Diencephalon (tissue), 1 donor: ENCODE measurements around the gene CTF1. TPM values are rescaled to one million over a fixed set of nuclear protein-coding genes. Genes with fewer than 3 reads are reported as not detected.

Source experiments
- small RNA-seq: library from RNA; depleted of rRNA; stranded (forward); fragments of <200 nt; gene quantifications from one replicate; pipeline ENCODE3, GENCODE V24; 2014
- total RNA-seq: library from RNA; depleted of rRNA; stranded (reverse); fragments of >200 nt; gene quantifications from one replicate; pipeline ENCODE4 v1.2.3, GENCODE V29; 2014

Gene CTF1, protein sequence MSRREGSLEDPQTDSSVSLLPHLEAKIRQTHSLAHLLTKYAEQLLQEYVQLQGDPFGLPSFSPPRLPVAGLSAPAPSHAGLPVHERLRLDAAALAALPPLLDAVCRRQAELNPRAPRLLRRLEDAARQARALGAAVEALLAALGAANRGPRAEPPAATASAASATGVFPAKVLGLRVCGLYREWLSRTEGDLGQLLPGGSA
- 0.92 TPM for total RNA-seq

DNA sequence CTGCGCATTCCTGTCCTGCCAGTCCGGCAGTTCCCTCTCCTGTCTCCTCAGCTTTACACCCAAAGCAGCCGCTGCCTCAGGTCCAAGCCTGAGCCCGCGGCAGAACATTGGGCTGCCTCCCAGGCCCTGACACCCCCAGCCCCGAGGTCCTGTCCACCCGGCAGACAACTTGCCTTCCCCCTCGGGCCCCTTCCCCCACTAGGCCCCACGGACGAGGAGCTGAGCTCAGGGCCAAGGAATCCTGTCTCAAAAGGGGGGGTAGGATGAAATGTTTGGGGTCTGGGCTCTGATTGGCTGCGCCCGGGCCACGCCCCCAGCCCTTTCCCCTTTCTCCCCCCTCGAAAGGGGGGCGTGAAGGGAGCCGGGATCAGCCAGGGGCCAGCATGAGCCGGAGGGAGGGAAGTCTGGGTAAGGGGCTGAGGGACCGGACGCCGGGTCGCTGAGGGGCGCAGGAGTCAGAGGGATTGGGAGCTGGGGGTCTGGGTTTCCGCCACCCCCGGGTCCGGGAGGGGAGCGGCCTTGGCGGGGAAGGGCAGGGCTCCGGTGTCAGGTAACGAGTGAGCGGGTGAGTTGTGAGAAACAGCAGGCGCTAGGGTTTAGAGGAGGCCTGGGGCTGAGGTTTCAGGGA is at the start of gene CTF1:
TSS of gene CTF1 (plus strand) at position 354 of the 628 bp plus-strand sequence. CDS start at position 384, 30 bp downstream.

DNA sequence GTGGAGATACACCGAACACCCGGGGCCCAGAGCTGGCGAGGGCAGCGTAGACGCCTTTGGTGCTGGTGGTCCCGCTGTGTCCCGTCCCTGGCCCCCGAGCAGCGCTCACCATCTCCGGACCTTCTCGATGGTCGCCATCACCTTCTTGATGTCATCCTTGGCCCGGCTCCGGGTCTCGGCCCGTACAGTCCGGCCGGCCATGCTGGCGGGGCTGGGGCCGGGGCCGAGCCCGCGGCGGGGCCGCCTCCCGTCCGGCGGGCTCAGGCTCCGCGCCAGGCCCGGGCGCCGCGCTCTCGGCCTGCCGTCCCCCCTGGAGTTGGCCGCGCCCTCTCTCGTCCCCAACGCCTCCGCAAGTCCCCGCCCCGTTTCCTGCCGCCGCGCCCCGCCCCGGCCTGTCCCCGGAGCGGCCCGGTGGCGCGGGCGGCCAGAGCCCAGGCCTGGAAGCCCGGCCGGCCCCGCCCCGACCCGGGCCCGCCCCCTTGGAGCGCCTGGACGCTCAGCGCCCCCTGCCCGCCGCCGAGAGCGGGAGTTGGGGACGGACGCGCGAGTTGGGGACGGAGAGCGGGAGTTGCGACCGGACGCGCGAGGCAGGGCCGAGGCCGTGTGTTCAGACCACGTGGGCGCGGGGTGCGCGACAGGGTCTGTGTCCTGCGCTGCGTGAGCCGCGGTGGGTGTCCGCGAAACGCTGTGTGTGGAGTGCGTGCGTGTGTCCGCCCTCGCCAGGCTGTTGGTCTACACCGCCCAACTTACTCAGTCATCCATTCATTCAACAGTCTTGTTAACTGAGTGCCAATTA is 2.5 kb upstream of the CTF1 start, which contains the start of gene BCL7C:
TSS of gene BCL7C (minus strand) at position 334 of the 796 bp plus-strand sequence. CDS start at position 201, 133 bp downstream.

DNA sequence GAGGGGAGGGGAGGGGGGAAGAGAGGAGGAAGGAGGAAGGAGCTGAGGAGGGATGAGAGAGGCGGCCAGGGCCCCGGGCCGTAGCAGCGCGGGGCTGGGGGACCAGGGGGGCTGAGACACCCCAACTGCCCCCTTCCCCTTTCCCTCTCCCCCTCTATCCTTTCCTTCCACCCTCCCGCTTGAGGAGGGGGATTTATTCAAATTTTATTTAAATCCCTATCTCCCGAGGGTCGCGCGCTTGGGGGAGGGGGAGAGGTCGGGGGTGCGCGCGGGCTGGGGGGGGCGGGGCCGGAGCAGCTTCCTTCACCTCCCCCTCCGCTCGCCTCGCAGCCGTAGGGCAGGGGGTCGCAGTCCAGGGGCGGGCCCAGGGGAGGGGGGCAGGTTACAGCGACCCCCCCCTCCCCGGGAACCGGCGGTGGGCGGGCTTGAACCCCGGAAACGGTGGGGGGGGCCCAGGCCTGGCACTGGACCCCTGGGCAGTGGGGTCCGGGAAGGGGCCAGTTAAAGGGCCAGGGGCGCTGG is 27.2 kb downstream of the CTF1 start, which contains the start of gene FBXL19:
TSS of gene FBXL19 (plus strand) at position 19 of the 522 bp plus-strand sequence. CDS start 2,183 bp downstream, outside the sequence.

DNA sequence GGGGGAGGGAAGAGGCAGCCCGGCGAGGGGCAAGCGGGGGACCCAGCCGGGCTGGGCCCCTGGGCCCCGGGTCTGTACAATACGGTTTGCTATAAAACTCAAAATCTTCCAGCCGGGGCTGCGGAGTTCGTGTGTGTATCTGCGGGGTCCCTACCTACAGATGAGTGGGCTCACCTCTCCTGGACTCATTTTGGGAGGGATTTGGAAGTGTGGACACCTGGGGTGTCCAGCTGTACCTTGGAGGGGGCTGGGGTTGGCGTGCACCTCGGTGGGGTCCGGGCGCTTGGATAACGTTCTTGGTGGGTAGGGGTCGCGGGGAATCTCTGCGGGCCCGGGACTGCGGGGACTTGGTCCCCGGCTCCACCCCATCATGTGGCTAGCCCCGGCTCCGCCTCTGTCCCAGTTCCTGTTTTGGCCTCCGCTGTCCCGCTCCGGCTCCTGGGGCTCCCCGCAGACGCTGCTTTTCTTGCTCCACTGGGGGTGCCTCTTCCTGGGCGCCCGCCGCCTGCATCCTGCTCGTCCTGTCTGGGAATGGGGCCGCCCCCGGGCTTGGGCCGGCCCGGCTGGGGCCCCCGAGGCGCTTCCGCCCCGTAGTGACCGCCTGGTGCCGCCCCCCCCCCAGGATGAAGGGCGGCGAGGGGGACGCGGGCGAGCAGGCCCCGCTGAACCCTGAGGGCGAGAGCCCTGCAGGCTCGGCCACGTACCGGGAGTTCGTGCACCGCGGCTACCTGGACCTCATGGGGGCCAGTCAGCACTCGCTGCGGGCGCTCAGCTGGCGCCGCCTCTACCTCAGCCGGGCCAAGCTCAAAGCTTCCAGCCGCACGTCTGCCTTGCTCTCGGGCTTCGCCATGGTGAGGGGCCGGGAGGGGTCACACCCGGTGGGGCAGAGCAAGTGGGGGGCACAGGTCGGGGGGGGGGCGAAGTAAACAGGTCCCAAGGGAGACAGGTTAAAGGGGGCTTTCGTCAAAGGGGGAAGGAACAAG is 52.5 kb downstream of the CTF1 start, which contains the start of gene ORAI3:
TSS of gene ORAI3 (plus strand) at position 402 of the 983 bp plus-strand sequence. CDS start at position 624, 222 bp downstream.

Small RNA genes within 50 kb of the gene (small RNA-seq; reads per million reads assigned to genes)
- gene AC135048.1 (not detected), gene MIR4519 (not detected), gene MIR762 (not detected)

Other genes starting within 250 kb of the CTF1 start
- gene PRR14, start 245.7 kb upstream of the CTF1 start, total RNA-seq, result 9.0 TPM
- 18.2 TPM for gene FBRS, start 238.2 kb upstream of the CTF1 start, total RNA-seq
- gene SRCAP, start 197.4 kb upstream of the CTF1 start, total RNA-seq, result 24.0 TPM
- 15.0 TPM for gene PHKG2, start 148.2 kb upstream of the CTF1 start, total RNA-seq
- gene CFAP119, start 134.6 kb upstream of the CTF1 start, total RNA-seq, result 8.8 TPM
- 94.8 TPM for gene RNF40, start 134.3 kb upstream of the CTF1 start, total RNA-seq
- 13.6 TPM for gene ZNF629, start 109.4 kb upstream of the CTF1 start, total RNA-seq
- 45.4 TPM for gene BCL7C, start 2.5 kb upstream of the CTF1 start, total RNA-seq
- 49.8 TPM for gene FBXL19, start 27.0 kb downstream of the CTF1 start, total RNA-seq
- gene ORAI3, start 52.5 kb downstream of the CTF1 start, total RNA-seq, result 6.2 TPM
- 3.9 TPM for gene SETD1A, start 61.1 kb downstream of the CTF1 start, total RNA-seq
- gene HSD3B7, start 88.6 kb downstream of the CTF1 start, total RNA-seq, result 3.5 TPM
- 49.4 TPM for gene STX1B, start 114.0 kb downstream of the CTF1 start, total RNA-seq
- 21.9 TPM for gene STX4, start 136.9 kb downstream of the CTF1 start, total RNA-seq
- 7.6 TPM for gene ZNF668, start 177.6 kb downstream of the CTF1 start, total RNA-seq
- 11.8 TPM for gene ZNF646, start 177.8 kb downstream of the CTF1 start, total RNA-seq
- 2.5 TPM for gene PRSS53, start 192.3 kb downstream of the CTF1 start, total RNA-seq
- 55.6 TPM for gene VKORC1, start 198.2 kb downstream of the CTF1 start, total RNA-seq
- 17.8 TPM for gene BCKDK, start 211.8 kb downstream of the CTF1 start, total RNA-seq
- gene KAT8, start 221.1 kb downstream of the CTF1 start, total RNA-seq, result 37.4 TPM
- gene PRSS8, start 239.1 kb downstream of the CTF1 start, total RNA-seq, result not detected